Keratinocyte (primary cell): ENCODE measurements around the gene KLK8. TPM values are rescaled to one million over a fixed set of nuclear protein-coding genes. Genes with fewer than 3 reads are reported as not detected.

Experiments
- DNase-seq: peaks from one replicate; pipeline ENCODE4 v3.0.0-alpha.2; 2011; ENCODE audit warnings: low read depth, missing footprints, low spot score
- FAIRE-seq: peaks from 2 replicates; lab custom pipeline; 2011; peaks lifted over from hg19 to GRCh38; lab: Jason Lieb, UNC
- H2AFZ ChIP-seq: 2 replicates; pipeline ENCODE4 v1.6.0; 2012; ENCODE audit warnings: low read length, control low read depth, inconsistent platforms; ENCODE audit not compliant: control insufficient read depth
- H3K27ac ChIP-seq: 2 replicates; pipeline ENCODE4 v1.5.1; 2011; ENCODE audit warnings: low read length; ENCODE audit not compliant: control insufficient read depth, insufficient read depth
- H3K27me3 ChIP-seq: 3 replicates; pipeline ENCODE4 v1.6.0; 2011; ENCODE audit warnings: low read length; ENCODE audit not compliant: control insufficient read depth, insufficient read depth; ENCODE audit errors: extremely low read depth
- H3K36me3 ChIP-seq, 2 experiments: 2 replicates in 1 of 2; 3 replicates in 1 of 2; pipeline ENCODE4 v1.5.1; 2011; ENCODE audit warnings: low read length in 2 of 2, mild to moderate bottlenecking in 1 of 2; ENCODE audit not compliant: control insufficient read depth in 2 of 2, insufficient read depth in 2 of 2; ENCODE audit errors: extremely low read depth in 1 of 2
- H3K4me1 ChIP-seq: 3 replicates; pipeline ENCODE4 v1.5.1; 2011; ENCODE audit warnings: low read length; ENCODE audit not compliant: control insufficient read depth, insufficient read depth; ENCODE audit errors: extremely low read depth
- H3K4me2 ChIP-seq: 3 replicates; pipeline ENCODE4 v1.6.0; 2011; ENCODE audit warnings: low read depth, low read length; ENCODE audit not compliant: control insufficient read depth, insufficient read depth; ENCODE audit errors: extremely low read depth
- H3K4me3 ChIP-seq, 3 experiments: fragments of 200-600 bp in 1 of 3; sonication (generic) in 1 of 3; 2 replicates in 2 of 3; 3 replicates in 1 of 3; pipeline ENCODE4 v1.5.1; 2011 to 2016; ENCODE audit warnings: low read length in 3 of 3, mild to moderate bottlenecking in 3 of 3, control low read depth in 2 of 3, inconsistent platforms in 1 of 3, low read depth in 1 of 3, mixed read lengths in 1 of 3, mixed run types in 1 of 3, moderate library complexity in 1 of 3; ENCODE audit not compliant: control insufficient read depth in 2 of 3, insufficient read depth in 2 of 3; ENCODE audit errors: extremely low read depth in 1 of 3
- H3K79me2 ChIP-seq: 2 replicates; pipeline ENCODE4 v1.6.0; 2012; ENCODE audit warnings: low read length; ENCODE audit not compliant: control insufficient read depth, insufficient read depth
- H3K9ac ChIP-seq: 3 replicates; pipeline ENCODE4 v1.6.0; 2011; ENCODE audit warnings: low read length; ENCODE audit not compliant: control insufficient read depth, insufficient read depth; ENCODE audit errors: extremely low read depth
- H3K9me1 ChIP-seq: 3 replicates; pipeline ENCODE4 v1.6.0; 2011; ENCODE audit warnings: low read length; ENCODE audit not compliant: control insufficient read depth, insufficient read depth; ENCODE audit errors: extremely low read depth
- H3K9me3 ChIP-seq: 2 replicates; pipeline ENCODE4 v1.5.1; 2012; ENCODE audit warnings: low read depth, low read length; ENCODE audit not compliant: control insufficient read depth
- H4K20me1 ChIP-seq: 3 replicates; pipeline ENCODE4 v1.6.0; 2011; ENCODE audit warnings: low read length; ENCODE audit not compliant: control insufficient read depth, insufficient read depth; ENCODE audit errors: extremely low read depth
- EZH2 ChIP-seq: IDR thresholded peaks from one replicate; pipeline ENCODE4 v1.6.1; 2012; ENCODE audit warnings: inconsistent platforms, mild to moderate bottlenecking, low read length, moderate library complexity
- dilution Hi-C: fragments of 300-500 bp; cut with MboI; formaldehyde crosslinking; loops from one replicate; pipeline ENCODE4 v1.7.0; 2020; ENCODE audit warnings: low sequenced_read_pairs; ENCODE audit not compliant: extremely low pct_ligation_motif_present
- polyA plus RNA-seq, 5 experiments: library from polyadenylated mRNA; depleted of rRNA in 3 of 5; stranded (reverse) in 3 of 5; stranded (forward) in 1 of 5; unstranded in 1 of 5; fragments of >200 nt; gene quantifications; 1 replicate in 1 of 5; 2 replicates in 3 of 5; 3 replicates in 1 of 5; pipeline versions ENCODE4 v1.2.1 to v1.2.3, GENCODE V29; 2011 to 2012; ENCODE audit warnings: missing spikeins in 2 of 5, low read depth in 1 of 5, low replicate concordance in 1 of 5
- TF ChIP-seq, protein P1 (sequence below), 3 experiments: IDR thresholded peaks in 1 of 3; conservative IDR thresholded peaks in 1 of 3; optimal IDR thresholded peaks in 1 of 3; 2 replicates in 2 of 3; 3 replicates in 1 of 3; pipeline versions ENCODE3 to v1.5.1; 2011; ENCODE audit warnings: low read length in 3 of 3, mild to moderate bottlenecking in 3 of 3, moderate library complexity in 2 of 3, control low read depth in 1 of 3, inconsistent platforms in 1 of 3; ENCODE audit not compliant: insufficient read depth in 2 of 3; ENCODE audit errors: extremely low read depth in 1 of 3

The KLK8 gene
- polyA plus RNA-seq, 1 donor (not counting 4 experiments of a cell fraction or from before 2014, with no cell fraction given) = 118 TPM

DNA sequence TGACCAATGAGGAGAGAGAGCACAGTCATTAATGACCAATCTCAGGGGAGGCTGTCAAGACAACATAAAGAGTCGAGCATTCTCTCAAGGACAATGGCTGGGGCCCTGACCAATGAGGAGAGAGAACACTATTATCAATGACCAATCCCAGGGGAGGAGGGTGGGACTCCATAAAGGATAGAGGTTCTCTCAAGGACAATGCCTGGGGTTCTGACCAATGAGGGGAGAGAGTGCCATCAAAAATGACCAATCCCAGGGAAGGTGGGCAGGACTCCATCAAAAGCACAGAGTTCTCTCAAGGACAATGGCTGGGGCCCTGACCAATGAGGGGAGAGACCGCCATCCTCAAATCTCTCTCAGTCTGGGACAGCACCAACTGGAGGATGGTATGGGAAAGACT is 28.3 kb upstream of the KLK8 start:
- H3K4me3 ChIP-seq = no peak overlapping the region
- H3K27ac ChIP-seq = no peak overlapping the region
- no peak overlapping the region for H3K9ac ChIP-seq
- no peak for FAIRE-seq
- no peaks in the 10 kb centered on the region for H3K36me3 ChIP-seq
- dilution Hi-C loops = no loop called here
- H3K4me1 ChIP-seq = peaks cover 18% of the 10 kb centered on the region
- H3K9me3 ChIP-seq = no peaks in the 10 kb centered on the region
- no peaks in the 10 kb centered on the region for H3K79me2 ChIP-seq
- H4K20me1 ChIP-seq = no peaks in the 10 kb centered on the region
- no peak for DNase-seq
- H3K9me1 ChIP-seq = no peaks in the 10 kb centered on the region
- H3K27me3 ChIP-seq = peaks cover 12% of the 10 kb centered on the region
- TF ChIP-seq, protein P1, sequence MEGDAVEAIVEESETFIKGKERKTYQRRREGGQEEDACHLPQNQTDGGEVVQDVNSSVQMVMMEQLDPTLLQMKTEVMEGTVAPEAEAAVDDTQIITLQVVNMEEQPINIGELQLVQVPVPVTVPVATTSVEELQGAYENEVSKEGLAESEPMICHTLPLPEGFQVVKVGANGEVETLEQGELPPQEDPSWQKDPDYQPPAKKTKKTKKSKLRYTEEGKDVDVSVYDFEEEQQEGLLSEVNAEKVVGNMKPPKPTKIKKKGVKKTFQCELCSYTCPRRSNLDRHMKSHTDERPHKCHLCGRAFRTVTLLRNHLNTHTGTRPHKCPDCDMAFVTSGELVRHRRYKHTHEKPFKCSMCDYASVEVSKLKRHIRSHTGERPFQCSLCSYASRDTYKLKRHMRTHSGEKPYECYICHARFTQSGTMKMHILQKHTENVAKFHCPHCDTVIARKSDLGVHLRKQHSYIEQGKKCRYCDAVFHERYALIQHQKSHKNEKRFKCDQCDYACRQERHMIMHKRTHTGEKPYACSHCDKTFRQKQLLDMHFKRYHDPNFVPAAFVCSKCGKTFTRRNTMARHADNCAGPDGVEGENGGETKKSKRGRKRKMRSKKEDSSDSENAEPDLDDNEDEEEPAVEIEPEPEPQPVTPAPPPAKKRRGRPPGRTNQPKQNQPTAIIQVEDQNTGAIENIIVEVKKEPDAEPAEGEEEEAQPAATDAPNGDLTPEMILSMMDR (optimal IDR thresholded peaks at IDR 0.05 in 1 of 3, IDR thresholded peaks at IDR 0.05 in 1 of 3, conservative IDR thresholded peaks at IDR 0.05 in 1 of 3; ENCODE audit: extremely low read depth in 1 of 3, insufficient read depth in 2 of 3, low read length in 3 of 3) = no peak
- TF ChIP-seq EZH2 = no peak
- H3K4me2 ChIP-seq = no peak overlapping the region
- H2AFZ ChIP-seq = no peak overlapping the region

DNA sequence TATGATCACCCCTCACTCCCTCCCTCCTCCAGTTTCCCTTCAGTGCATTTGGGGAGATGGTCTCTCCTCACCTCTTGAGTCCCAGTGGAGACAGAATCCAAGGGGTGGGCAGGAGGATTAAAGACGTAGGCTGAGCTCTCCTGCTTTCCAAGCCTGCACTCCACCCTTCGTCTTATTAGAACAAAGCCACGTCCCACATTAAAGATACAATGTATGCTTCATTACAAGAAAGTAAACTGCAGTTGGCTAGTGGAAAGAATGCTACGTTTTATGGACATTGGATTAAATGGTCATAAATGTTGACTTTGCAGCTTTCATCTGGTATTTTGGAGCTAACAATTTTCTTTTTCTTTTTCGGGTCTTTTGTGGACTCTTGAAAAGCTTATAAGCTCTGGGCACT is 26.5 kb upstream of the KLK8 start:
- peaks cover 18% of the 10 kb centered on the region for H3K4me1 ChIP-seq
- TF ChIP-seq, protein P1 (optimal IDR thresholded peaks at IDR 0.05 in 1 of 3, IDR thresholded peaks at IDR 0.05 in 1 of 3, conservative IDR thresholded peaks at IDR 0.05 in 1 of 3; ENCODE audit: extremely low read depth in 1 of 3, insufficient read depth in 2 of 3, low read length in 3 of 3) = no peak
- no peak for TF ChIP-seq EZH2
- DNase-seq (no peak), FAIRE-seq (no peak)
- no peaks in the 10 kb centered on the region for H3K79me2 ChIP-seq
- H3K27me3 ChIP-seq = peaks cover 11% of the 10 kb centered on the region
- H3K4me3 ChIP-seq = no peak overlapping the region
- H3K27ac ChIP-seq = no peak overlapping the region
- H3K4me2 ChIP-seq = no peak overlapping the region
- dilution Hi-C loops = no loop called here
- H3K9me3 ChIP-seq = no peaks in the 10 kb centered on the region
- H3K36me3 ChIP-seq = peaks cover 0 to 2% of the 10 kb centered on the region in 2 experiments
- no peaks in the 10 kb centered on the region for H4K20me1 ChIP-seq
- H3K9ac ChIP-seq = no peak overlapping the region
- H3K9me1 ChIP-seq = no peaks in the 10 kb centered on the region
- no peak overlapping the region for H2AFZ ChIP-seq
